CD4-positive, alpha-beta T cell (primary cell): Measurements from ENCODE around the gene VMO1. TPM values are rescaled to one million over a fixed set of nuclear protein-coding genes. Genes with fewer than 3 reads are reported as not detected.

Experiments
- ATAC-seq: fragments of 200-7000 bp; cut with Tn5 transposase; one replicate; pipeline ENCODE4 v1.10.0; 2022; ENCODE audit warnings: mild to moderate bottlenecking; ENCODE audit not compliant: poor library complexity
- CTCF ChIA-PET: fragments of 350-600 bp; sonication (Branson Sonifier 250); formaldehyde crosslinking; loops from one replicate; lab custom pipeline; 2021; ENCODE audit warnings: antibody characterized with exemption, inconsistent platforms; lab: Charles Lee
- POLR2A ChIA-PET: fragments of 350-600 bp; sonication (Branson Sonifier 250); formaldehyde crosslinking; loops from one replicate; lab custom pipeline; 2021; ENCODE audit warnings: antibody characterized with exemption, inconsistent platforms; lab: Charles Lee
- DNase-seq, 14 experiments: peaks; one replicate each; pipeline ENCODE4 v3.0.0-alpha.2; 2013 to 2020; ENCODE audit warnings: mixed read lengths in 2 of 14
- H3K27ac ChIP-seq, 2 donors: one replicate each; pipeline versions ENCODE4 v1.5.1 to v1.7.0; 2013; ENCODE audit warnings: low read length in 2 of 2, low read depth in 1 of 2, mild to moderate bottlenecking in 1 of 2
- H3K27me3 ChIP-seq, 2 experiments: 1 replicate in 1 of 2; 2 replicates in 1 of 2; pipeline versions ENCODE4 v1.6.1 to v1.7.0; 2013; ENCODE audit warnings: low read length in 2 of 2, control low read depth in 1 of 2, mild to moderate bottlenecking in 1 of 2, moderate library complexity in 1 of 2; ENCODE audit not compliant: insufficient read depth in 2 of 2, control insufficient read depth in 1 of 2
- H3K36me3 ChIP-seq: one replicate; pipeline ENCODE4 v1.6.1; 2013; ENCODE audit warnings: low read length, control low read depth; ENCODE audit not compliant: insufficient read depth
- H3K4me1 ChIP-seq: one replicate; pipeline ENCODE4 v1.6.1; 2013; ENCODE audit warnings: low read length, control low read depth; ENCODE audit not compliant: insufficient read depth
- H3K4me3 ChIP-seq: one replicate; pipeline ENCODE4 v1.5.1; 2013; ENCODE audit warnings: mild to moderate bottlenecking, low read length, moderate library complexity
- H3K9me3 ChIP-seq, 2 experiments: 1 replicate in 1 of 2; 2 replicates in 1 of 2; pipeline versions ENCODE4 v1.6.1 to v1.7.0; 2013; ENCODE audit warnings: low read length in 2 of 2, mild to moderate bottlenecking in 2 of 2, control low read depth in 1 of 2, moderate library complexity in 1 of 2; ENCODE audit not compliant: control insufficient read depth in 1 of 2, insufficient read depth in 1 of 2
- H3K27ac Mint-ChIP-seq: one replicate; pipeline ENCODE4 v1.8.0; 2020; ENCODE audit warnings: mixed read lengths
- H3K27me3 Mint-ChIP-seq: one replicate; pipeline ENCODE4 v1.8.0; 2021; ENCODE audit warnings: mixed read lengths
- H3K36me3 Mint-ChIP-seq: one replicate; pipeline ENCODE4 v1.8.0; 2021; ENCODE audit warnings: low read depth, mixed read lengths
- H3K4me1 Mint-ChIP-seq: one replicate; pipeline ENCODE4 v1.8.0; 2021; ENCODE audit warnings: low read depth, mixed read lengths
- H3K4me3 Mint-ChIP-seq: one replicate; pipeline ENCODE4 v1.8.0; 2020; ENCODE audit warnings: mild to moderate bottlenecking, mixed read lengths
- H3K9me3 Mint-ChIP-seq: one replicate; pipeline ENCODE4 v1.8.0; 2020; ENCODE audit warnings: mixed read lengths
- intact Hi-C, 2 experiments: fragments of 100-400 bp; cut with DNase I in 1 of 2; cut with micrococcal nuclease in 1 of 2; formaldehyde crosslinking; loops; one replicate each; pipeline versions ENCODE4 v1.15.1 to v1.9.0; 2023 to 2025; cut with DNase I, micrococcal nuclease
- total RNA-seq, 174 experiments: library from RNA in 2 of 174; stranded (reverse) in 2 of 174; gene quantifications; one replicate each; pipeline ENCODE4 v1.2.3 and lab custom pipeline; 2021 to 2026
- TF ChIP-seq, protein P1 (sequence below): fragments of 200-600 bp; IDR thresholded peaks from one replicate; pipeline ENCODE4 v1.8.0; 2022; ENCODE audit warnings: antibody characterized with exemption, mild to moderate bottlenecking

Gene VMO1
- total RNA-seq, 2 experiments from 2014 or later, result not detected

DNA sequence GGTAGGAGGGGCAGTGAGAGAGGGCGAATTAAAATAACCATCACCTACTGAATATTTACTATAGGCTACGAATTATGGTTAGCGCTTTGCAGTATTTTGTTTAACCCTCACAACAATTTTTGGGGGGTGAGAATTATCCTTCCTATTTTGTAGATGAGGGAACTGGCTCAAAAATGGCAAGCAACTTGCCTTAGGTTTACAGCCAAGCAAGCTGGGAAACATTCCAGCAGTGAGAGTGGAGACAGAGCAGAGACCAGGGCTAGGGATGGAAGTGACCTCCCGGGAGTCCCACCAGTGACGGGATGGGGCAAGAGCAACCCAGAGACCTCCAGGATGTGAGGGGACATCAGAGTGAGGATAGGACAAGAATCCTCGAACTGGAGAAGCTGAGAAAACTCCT is 352 bp upstream of the VMO1 start:
- Histone ChIP-seq H3K9me3 (peaks cover 0 to 26% of the 10 kb centered on the region in 2 experiments), H3K27me3 (peaks cover 54 to 57% of the 10 kb centered on the region in 2 experiments), H3K4me1 (peaks cover 38% of the 10 kb centered on the region), H3K27ac (no peak overlapping the region), H3K4me3 (no peak overlapping the region), H3K36me3 (no peaks in the 10 kb centered on the region)
- TF ChIP-seq, protein P1, sequence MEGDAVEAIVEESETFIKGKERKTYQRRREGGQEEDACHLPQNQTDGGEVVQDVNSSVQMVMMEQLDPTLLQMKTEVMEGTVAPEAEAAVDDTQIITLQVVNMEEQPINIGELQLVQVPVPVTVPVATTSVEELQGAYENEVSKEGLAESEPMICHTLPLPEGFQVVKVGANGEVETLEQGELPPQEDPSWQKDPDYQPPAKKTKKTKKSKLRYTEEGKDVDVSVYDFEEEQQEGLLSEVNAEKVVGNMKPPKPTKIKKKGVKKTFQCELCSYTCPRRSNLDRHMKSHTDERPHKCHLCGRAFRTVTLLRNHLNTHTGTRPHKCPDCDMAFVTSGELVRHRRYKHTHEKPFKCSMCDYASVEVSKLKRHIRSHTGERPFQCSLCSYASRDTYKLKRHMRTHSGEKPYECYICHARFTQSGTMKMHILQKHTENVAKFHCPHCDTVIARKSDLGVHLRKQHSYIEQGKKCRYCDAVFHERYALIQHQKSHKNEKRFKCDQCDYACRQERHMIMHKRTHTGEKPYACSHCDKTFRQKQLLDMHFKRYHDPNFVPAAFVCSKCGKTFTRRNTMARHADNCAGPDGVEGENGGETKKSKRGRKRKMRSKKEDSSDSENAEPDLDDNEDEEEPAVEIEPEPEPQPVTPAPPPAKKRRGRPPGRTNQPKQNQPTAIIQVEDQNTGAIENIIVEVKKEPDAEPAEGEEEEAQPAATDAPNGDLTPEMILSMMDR, result no peak
- ChIA-PET CTCF (interaction anchor here (1.4 to 1.7 kb wide), 2 partner anchors 77 to 114 kb away, joined by 3 to 6 read pairs; partner anchors contain the start of gene ARRB2), POLR2A (interaction anchor here (2.2 kb wide), 1 partner anchor 10 kb away, joined by 10 read pairs; the partner anchor contains the start of gene PSMB6)
- Mint-ChIP-seq H3K4me1 (peaks cover 24% of the 10 kb centered on the region), H3K27ac (no peak overlapping the region), H3K36me3 (no peaks in the 10 kb centered on the region), H3K4me3 (peak overlapping the region; percentile 55), H3K27me3 (peaks cover 70% of the 10 kb centered on the region), H3K9me3 (no peaks in the 10 kb centered on the region)
- intact Hi-C loops, result loop anchor here (2.0 to 5.0 kb wide), 3 partner anchors 54 to 116 kb away; partner anchors contain the start of genes CHRNE (in 1 of the 2) and MED11 (in 1 of the 2)
- ATAC-seq (no peak), DNase-seq (no peak)

DNA sequence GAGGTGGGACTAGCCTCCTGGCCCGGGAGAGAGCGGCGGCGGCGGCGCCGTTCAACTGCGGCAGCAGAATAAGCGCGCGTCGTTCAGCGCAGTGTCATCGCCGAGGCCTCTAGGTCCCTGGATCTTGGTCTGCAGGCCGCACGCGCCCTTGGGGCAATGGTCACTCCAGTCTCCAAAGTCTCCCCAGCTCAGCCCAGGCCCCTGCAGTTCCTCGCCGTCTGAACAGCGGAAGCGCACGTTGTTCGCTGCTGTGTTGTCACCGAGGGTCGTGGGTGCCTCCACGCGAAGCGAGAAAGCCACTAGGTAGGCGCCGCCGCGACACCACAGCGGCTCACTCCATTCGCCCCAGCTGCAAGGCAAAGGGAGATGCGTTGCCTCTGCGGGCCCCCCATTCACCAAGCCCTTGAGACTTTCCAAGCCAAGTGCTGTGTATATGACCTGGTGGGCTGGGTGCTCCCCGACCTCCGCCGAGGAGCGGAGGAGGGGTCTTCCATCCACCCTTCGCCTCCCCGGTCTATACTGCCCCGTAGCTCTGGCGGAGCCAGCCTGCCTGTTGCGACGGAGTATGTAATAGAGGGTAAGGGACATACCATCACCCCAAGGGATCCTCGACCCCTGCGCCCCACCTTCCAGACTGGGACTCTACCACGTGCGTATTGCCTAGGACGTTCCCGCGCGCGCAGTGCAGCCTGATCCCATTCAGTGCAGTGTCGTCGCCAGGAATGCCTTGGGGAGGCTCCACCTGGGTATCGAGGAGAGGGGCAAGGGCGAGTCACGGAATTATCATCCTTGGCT is 656 bp downstream of the VMO1 start:
- no peak overlapping the region for H3K27ac Mint-ChIP-seq
- ATAC-seq (no peak), DNase-seq (peak in 4 of 14 experiments; percentile 12 to 41 (median 26))
- TF ChIP-seq, protein P1, result no peak
- H3K4me3 Mint-ChIP-seq, result peak overlapping the region; percentile 30
- ChIA-PET POLR2A (interaction anchor here (1.5 to 2.2 kb wide), 2 partner anchors 11 to 75 kb away, joined by 5 to 10 read pairs; partner anchors contain the start of genes ARRB2 and PSMB6), CTCF (interaction anchor here (1.7 kb wide), 1 partner anchor 76 kb away, joined by 6 read pairs; the partner anchor contains the start of gene ARRB2)
- intact Hi-C loops, result loop anchor here (2.0 to 5.0 kb wide), 3 partner anchors 53 to 117 kb away; partner anchors contain the start of genes CHRNE (in 1 of the 2) and MED11 (in 1 of the 2)
- Histone ChIP-seq H3K4me1 (peaks cover 33% of the 10 kb centered on the region), H3K27me3 (peaks cover 58 to 59% of the 10 kb centered on the region in 2 experiments), H3K36me3 (no peaks in the 10 kb centered on the region), H3K9me3 (peaks cover 0 to 26% of the 10 kb centered on the region in 2 experiments), H3K27ac (no peak overlapping the region), H3K4me3 (no peak overlapping the region)
- peaks cover 20% of the 10 kb centered on the region for H3K4me1 Mint-ChIP-seq
- H3K36me3 Mint-ChIP-seq, result no peaks in the 10 kb centered on the region
- H3K9me3 Mint-ChIP-seq, result no peaks in the 10 kb centered on the region
- peaks cover 70% of the 10 kb centered on the region for H3K27me3 Mint-ChIP-seq

DNA sequence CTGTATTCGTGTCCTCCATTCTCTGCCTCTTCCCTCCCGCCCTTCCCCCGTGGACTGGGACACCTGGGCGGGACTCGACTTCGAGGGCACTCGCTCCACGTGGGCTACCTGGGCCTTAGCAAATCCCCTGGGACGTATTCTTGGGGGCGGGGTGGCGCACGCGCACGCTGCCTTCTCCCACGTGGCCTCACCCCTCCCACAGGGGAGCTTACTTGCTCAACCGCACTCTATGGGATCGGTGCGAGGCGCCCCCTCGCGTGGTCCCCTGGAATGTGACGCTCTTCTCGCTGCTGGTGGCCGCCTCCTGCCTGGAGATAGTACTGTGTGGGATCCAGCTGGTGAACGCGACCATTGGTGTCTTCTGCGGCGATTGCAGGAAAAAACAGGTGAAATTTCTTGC is 3.5 kb downstream of the VMO1 start:
- CTCF ChIA-PET, result interaction anchor here (0.7 kb wide), 1 partner anchor 20 kb away, joined by 3 read pairs; no protein-coding TSS in a partner anchor
- H3K27me3 Mint-ChIP-seq, result peaks cover 71% of the 10 kb centered on the region

More for the DNA sequence above, 3.5 kb downstream of the VMO1 start:
- Histone ChIP-seq H3K4me1 (peaks cover 20% of the 10 kb centered on the region), H3K27ac (no peak overlapping the region), H3K4me3 (no peak overlapping the region), H3K36me3 (no peaks in the 10 kb centered on the region), H3K9me3 (peaks cover 0 to 19% of the 10 kb centered on the region in 2 experiments), H3K27me3 (peaks cover 54 to 55% of the 10 kb centered on the region in 2 experiments)
- DNase-seq (peak in 3 of 14 experiments; percentile 22 to 44 (median 35)), ATAC-seq (no peak)
- Mint-ChIP-seq H3K4me1 (peaks cover 16% of the 10 kb centered on the region), H3K36me3 (no peaks in the 10 kb centered on the region), H3K27ac (no peak overlapping the region), H3K9me3 (no peaks in the 10 kb centered on the region), H3K4me3 (no peak overlapping the region)
- TF ChIP-seq, protein P1, result no peak
- POLR2A ChIA-PET, result interaction anchor here (1.5 kb wide), 1 partner anchor 24 kb away, joined by 4 read pairs; the partner anchor contains the start of gene PLD2
- intact Hi-C loops, result no loop called here
